Thyroid gland (tissue), 4 donors: ENCODE measurements around the gene TMEM217. TPM values are rescaled to one million over a fixed set of nuclear protein-coding genes. Genes with fewer than 3 reads are reported as not detected.

Experiments used
- DNase-seq, 2 donors: peaks; one replicate each; pipeline ENCODE4 v3.0.0-alpha.2; 2019
- H3K27ac ChIP-seq, 3 donors: fragments of 200-600 bp; sonication (generic); 1 replicate in 2 of 3; 2 replicates in 1 of 3; pipeline ENCODE4 v1.5.1; 2016 to 2019; ENCODE audit warnings: mild to moderate bottlenecking in 1 of 3, moderate library complexity in 1 of 3
- H3K27me3 ChIP-seq: fragments of 200-600 bp; sonication (generic); one replicate; pipeline ENCODE4 v1.5.1; 2019
- H3K36me3 ChIP-seq, 2 donors: fragments of 200-600 bp; sonication (generic); one replicate each; pipeline ENCODE4 v1.5.1; 2016 to 2019
- H3K4me1 ChIP-seq, 2 donors: fragments of 200-600 bp; sonication (generic); one replicate each; pipeline ENCODE4 v1.5.1; 2017 to 2019
- H3K4me3 ChIP-seq, 3 donors: fragments of 200-600 bp; sonication (generic); replicated peaks in 1 of 3; 1 replicate in 2 of 3; 2 replicates in 1 of 3; pipeline ENCODE4 v1.5.1; 2016; ENCODE audit warnings: mild to moderate bottlenecking in 1 of 3
- H3K9me3 ChIP-seq: fragments of 200-600 bp; sonication (generic); one replicate; pipeline ENCODE4 v1.5.1; 2017
- CTCF ChIP-seq, 6 experiments: fragments of 200-600 bp in 3 of 6; fragments of 450-650 bp in 3 of 6; sonication (generic) in 3 of 6; IDR thresholded peaks; one replicate each; pipeline ENCODE4 v1.5.1; 2016 to 2019; ENCODE audit warnings: antibody characterized with exemption in 6 of 6, mild to moderate bottlenecking in 2 of 6, inconsistent platforms in 1 of 6, moderate library complexity in 1 of 6
- POLR2A ChIP-seq, 2 donors: fragments of 450-650 bp; IDR thresholded peaks; one replicate each; pipeline ENCODE4 v1.6.1; 2017; ENCODE audit warnings: antibody characterized with exemption in 2 of 2, mild to moderate bottlenecking in 2 of 2, moderate library complexity in 1 of 2
- WGBS, 2 donors: methylation state at CpG; one replicate each; pipeline ENCODE4 v1.1.5; 2017; 5-methylcytosine and 5-hydroxymethylcytosine counted together
- intact Hi-C: fragments of 100-400 bp; cut with DNase I; formaldehyde crosslinking; loops from one replicate; pipeline ENCODE4 v1.15.1; 2023
- total RNA-seq, 4 donors: library from RNA; depleted of rRNA; stranded (reverse); fragments of >200 nt; gene quantifications; one replicate each; pipeline ENCODE4 v1.2.3, GENCODE V29; 2016

TMEM217 gene
- total RNA-seq, 4 donors from 2014 or later: 0.22 to 3.8 (median 1.0) TPM; not detected in 1

DNA sequence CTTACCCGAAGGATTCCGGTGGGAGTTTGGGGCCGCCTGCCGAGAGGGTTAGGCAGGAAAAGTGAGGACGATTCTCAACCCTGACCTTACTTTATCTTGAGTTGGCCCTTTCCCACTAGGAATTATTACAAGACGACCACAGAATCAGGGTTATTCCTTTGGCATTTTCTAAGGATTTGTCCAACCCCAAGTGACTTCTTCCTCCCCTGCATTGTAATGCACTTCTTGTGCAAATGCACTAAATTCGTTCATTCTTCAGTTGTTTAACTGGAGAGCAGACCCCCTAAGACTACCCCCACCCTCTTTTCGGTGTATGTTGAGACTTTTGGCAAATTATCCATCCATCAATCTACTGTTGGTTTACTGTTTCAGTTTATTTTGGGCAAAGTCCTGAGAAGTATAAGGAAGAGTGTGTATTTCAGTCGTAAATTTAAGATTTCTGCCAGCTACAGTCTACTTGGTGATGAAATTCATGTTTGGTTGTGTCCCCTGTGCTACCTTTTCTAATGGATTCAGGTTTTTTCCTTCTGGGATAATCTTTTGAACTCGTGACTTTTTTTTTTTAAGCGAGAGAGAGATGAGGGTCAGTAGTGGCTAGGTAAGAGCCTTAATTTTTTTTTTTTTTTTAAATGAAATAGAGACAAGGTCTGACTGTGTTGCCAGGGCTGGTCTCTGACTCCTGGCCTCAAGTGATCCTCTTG lies 611 bp upstream of the TMEM217 start:
- Histone ChIP-seq H3K4me1 (peaks cover 13 to 17% of the 10 kb centered on the region in 2 donors), H3K9me3 (no peaks in the 10 kb centered on the region), H3K27ac (peak overlapping the region in 2 of 3 donors; percentile 86 to 88), H3K36me3 (no peaks in the 10 kb centered on the region), H3K27me3 (no peaks in the 10 kb centered on the region), H3K4me3 (peak overlapping the region; percentile 58 to 92 (median 68))
- no peak for DNase-seq
- WGBS, 2 donors: 15 to 16% methylated on average over 11 of the region's 11 CpGs
- no peak for TF ChIP-seq CTCF (IDR thresholded peaks at IDR 0.05)
- TF ChIP-seq POLR2A (IDR thresholded peaks at IDR 0.05): no peak
- intact Hi-C loops: no loop called here

DNA sequence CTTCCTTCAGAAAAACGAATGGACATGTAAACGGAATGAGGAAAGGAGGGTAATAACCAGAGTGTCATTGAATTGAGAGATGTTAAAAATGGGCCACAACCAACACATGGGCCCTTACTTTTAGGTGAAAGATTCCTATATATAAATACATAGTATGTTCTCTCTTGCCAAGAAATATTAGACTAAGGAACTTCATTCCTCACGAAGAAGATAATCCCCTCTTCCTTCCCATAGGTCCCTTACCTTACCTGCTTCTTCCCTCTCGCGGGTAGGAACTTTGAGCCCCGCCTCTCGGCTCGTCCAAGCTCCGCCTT lies 667 bp downstream of the TMEM217 start:
- no peak for TF ChIP-seq CTCF (IDR thresholded peaks at IDR 0.05)
- no peak for TF ChIP-seq POLR2A (IDR thresholded peaks at IDR 0.05)
- DNase-seq: no peak
- peaks cover 13 to 16% of the 10 kb centered on the region in 2 donors for H3K4me1 ChIP-seq
- H3K4me3 ChIP-seq: peak overlapping the region in 1 of 3 donors; percentile 58
- H3K9me3 ChIP-seq: no peaks in the 10 kb centered on the region
- intact Hi-C loops: no loop called here
- H3K36me3 ChIP-seq: no peaks in the 10 kb centered on the region
- 1 to 2% methylated on average over 9 of the region's 9 CpGs for WGBS, 2 donors
- H3K27me3 ChIP-seq: no peaks in the 10 kb centered on the region
- H3K27ac ChIP-seq: peak overlapping the region in 1 of 3 donors; percentile 86

- Histone ChIP-seq H3K27me3 (no peaks in the 10 kb centered on the region), H3K36me3 (no peaks in the 10 kb centered on the region), H3K9me3 (no peaks in the 10 kb centered on the region), H3K27ac (peak overlapping the region in 1 of 3 donors; percentile 86), H3K4me3 (peak overlapping the region in 1 of 3 donors; percentile 58), H3K4me1 (peaks cover 13 to 14% of the 10 kb centered on the region in 2 donors)
- TF ChIP-seq POLR2A (IDR thresholded peaks at IDR 0.05): no peak
- no peak for DNase-seq
- intact Hi-C loops: no loop called here
- 55 to 56% methylated on average over 12 of the region's 12 CpGs for WGBS, 2 donors
Observed at GRCh38 chr6:37256692-37257319, 1.1 kb downstream of the TMEM217 start.

DNA sequence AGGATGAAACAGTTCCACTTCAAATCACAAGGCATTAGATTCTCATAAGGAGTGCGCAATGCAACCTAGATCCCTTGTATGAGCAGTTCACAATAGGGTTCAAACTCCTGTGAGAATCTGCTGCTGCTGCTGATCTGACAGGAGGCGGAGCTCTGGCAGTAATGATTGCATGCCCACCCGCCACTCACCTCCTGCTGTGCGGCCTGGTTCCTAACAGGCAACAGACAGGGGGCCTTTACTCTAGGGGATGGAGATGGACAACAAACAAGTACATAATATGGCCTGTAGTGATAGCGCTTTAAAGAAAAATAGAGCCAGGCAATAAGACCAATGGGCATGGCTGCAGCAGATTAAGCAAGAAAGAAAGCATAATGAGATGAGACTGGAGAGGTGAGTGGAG lies 3.1 kb downstream of the TMEM217 start:
- no peak for DNase-seq
- Histone ChIP-seq H3K36me3 (no peaks in the 10 kb centered on the region), H3K9me3 (no peaks in the 10 kb centered on the region), H3K4me1 (peaks cover 13 to 14% of the 10 kb centered on the region in 2 donors), H3K27ac (no peak overlapping the region), H3K27me3 (no peaks in the 10 kb centered on the region), H3K4me3 (no peak overlapping the region)
- intact Hi-C loops: no loop called here
- WGBS, 2 donors: 96 to 97% methylated on average over 5 of the region's 5 CpGs
- no peak for TF ChIP-seq CTCF (IDR thresholded peaks at IDR 0.05)
- no peak for TF ChIP-seq POLR2A (IDR thresholded peaks at IDR 0.05)

- no peak overlapping the region for H3K4me3 ChIP-seq
- DNase-seq: no peak
- intact Hi-C loops: no loop called here
- H3K27ac ChIP-seq: no peak overlapping the region
- H3K4me1 ChIP-seq: peaks cover 4 to 8% of the 10 kb centered on the region in 2 donors
- no peaks in the 10 kb centered on the region for H3K27me3 ChIP-seq
- H3K9me3 ChIP-seq: no peaks in the 10 kb centered on the region
- H3K36me3 ChIP-seq: no peaks in the 10 kb centered on the region
- no peak for TF ChIP-seq CTCF (IDR thresholded peaks at IDR 0.05)
- no peak for TF ChIP-seq POLR2A (IDR thresholded peaks at IDR 0.05)
Observed at GRCh38 chr6:37253486-37254007, 4.4 kb downstream of the TMEM217 start.
